Measurements from ENCODE around the gene BAK1.

GRCh38 chr6:33593414-33593727, 13.3 kb upstream of the BAK1 start:
- TF ChIP-seq RAD21 (IDR thresholded peaks at IDR 0.05; ENCODE audit: low read length) (no peak), CTCF (conservative IDR thresholded peaks at IDR 0.05; ENCODE audit: low read depth, low read length) (no peak), POLR2A (IDR thresholded peaks at IDR 0.05; ENCODE audit: low read depth, low read length) (no peak)
